Spleen (tissue), 11 donors: ENCODE data around the gene PRAMEF13. TPM values are rescaled to one million over a fixed set of nuclear protein-coding genes. Genes with fewer than 3 reads are reported as not detected.
"Not testable (repeated sequence)": the region's sequence is repeated elsewhere in the genome, so short reads cannot be mapped to it uniquely, and the experiment has no call there.

Experiments used
- DNase-seq: peaks from one replicate; pipeline ENCODE4 v3.0.0-alpha.2; 2020
- H3K27ac ChIP-seq, 8 donors: fragments of 200-600 bp; sonication (generic) in 7 of 8; 1 replicate in 4 of 8; 2 replicates in 4 of 8; pipeline versions ENCODE4 v1.5.0 to v1.8.0; 2016 to 2021; ENCODE audit warnings: inconsistent platforms in 4 of 8, mild to moderate bottlenecking in 4 of 8, moderate library complexity in 1 of 8
- H3K27me3 ChIP-seq, 7 donors: fragments of 200-600 bp; sonication (generic) in 6 of 7; replicated peaks in 1 of 7; 1 replicate in 4 of 7; 2 replicates in 3 of 7; pipeline versions ENCODE4 v1.5.0 to v1.8.0; 2016 to 2021; ENCODE audit warnings: inconsistent platforms in 3 of 7, mild to moderate bottlenecking in 1 of 7
- H3K36me3 ChIP-seq, 6 donors: fragments of 200-600 bp; sonication (generic) in 5 of 6; 1 replicate in 4 of 6; 2 replicates in 2 of 6; pipeline versions ENCODE4 v1.5.0 to v1.8.0; 2016 to 2021; ENCODE audit warnings: inconsistent platforms in 2 of 6
- H3K4me1 ChIP-seq, 6 donors: fragments of 200-600 bp; sonication (generic) in 5 of 6; 1 replicate in 3 of 6; 2 replicates in 3 of 6; pipeline versions ENCODE4 v1.5.0 to v1.8.0; 2016 to 2021; ENCODE audit warnings: inconsistent platforms in 3 of 6
- H3K4me3 ChIP-seq, 8 donors: fragments of 200-600 bp; sonication (generic) in 7 of 8; 1 replicate in 4 of 8; 2 replicates in 4 of 8; pipeline versions ENCODE4 v1.5.0 to v1.8.0; 2016 to 2021; ENCODE audit warnings: inconsistent platforms in 4 of 8, mild to moderate bottlenecking in 4 of 8, moderate library complexity in 2 of 8
- H3K9me3 ChIP-seq, 8 donors: fragments of 200-600 bp; sonication (generic) in 7 of 8; 1 replicate in 4 of 8; 2 replicates in 4 of 8; pipeline versions ENCODE4 v1.5.0 to v1.8.0; 2016 to 2021; ENCODE audit warnings: inconsistent platforms in 4 of 8
- POLR2A ChIP-seq, 3 donors: fragments of 450-650 bp; IDR thresholded peaks; one replicate each; pipeline ENCODE4 v1.5.1; 2017; ENCODE audit warnings: antibody characterized with exemption in 3 of 3, mild to moderate bottlenecking in 1 of 3
- WGBS, 5 donors: extraction: QIAGEN DNeasy Blood & Tissue Kit in 3 of 5; methylation state at CpG; one replicate each; pipeline versions ENCODE4 v1.1.5 to v1.1.7; 2013 to 2018; 5-methylcytosine and 5-hydroxymethylcytosine counted together
- intact Hi-C: fragments of 100-400 bp; cut with DNase I; formaldehyde crosslinking; loops from one replicate; pipeline ENCODE4 v1.15.0; 2023; ENCODE audit warnings: low total_unique reads
- polyA plus RNA-seq, 3 donors: library from polyadenylated mRNA; stranded (reverse); fragments of 200-250 nt; gene quantifications; one replicate each; pipeline ENCODE4 v1.2.1, GENCODE V29; 2013
- total RNA-seq, 7 donors: library from RNA; depleted of rRNA in 3 of 7; stranded (reverse); fragments of >200 nt in 3 of 7; fragmentation: NEBNext Ultra II Directional in 4 of 7; extraction: Animal tissue kit (Norgen Biotek cat#: 25700) in 4 of 7; gene quantifications; one replicate each; pipeline versions ENCODE4 v1.1.0 to v1.2.1, GENCODE V29; 2016 to 2021
- TF ChIP-seq, protein P1 (sequence below), 11 experiments: fragments of 200-600 bp in 7 of 11; fragments of 450-650 bp in 4 of 11; sonication (generic) in 4 of 11; IDR thresholded peaks in 8 of 11; conservative IDR thresholded peaks in 3 of 11; 1 replicate in 7 of 11; 2 replicates in 4 of 11; pipeline versions ENCODE4 v1.4.0 to v1.8.0; 2016 to 2021; ENCODE audit warnings: antibody characterized with exemption in 11 of 11, inconsistent platforms in 4 of 11, mild to moderate bottlenecking in 1 of 11
- donor health status: healthy with polysubstance abuse.
- donor health status: DM: no; HTN: no; CAD: no; lungs with moderate emphysema.
- donor health status: DM: no; HTN: no; CAD: no.
- donor health status: Bipolar disorder and iron deficiency.
- donor health status: healthy.
- donor health status: DM: no; HTN: no; CAD: no.
- donor health status: DM: yes; HTN: yes; CAD: no.

PRAMEF13 gene
- total and polyA plus RNA-seq, 10 donors, result not detected

- peak; percentile 20 for DNase-seq
- H3K4me3 ChIP-seq, H3K27ac ChIP-seq, intact Hi-C loops, H3K9me3 ChIP-seq, H3K36me3 ChIP-seq, H3K4me1 ChIP-seq: not testable (repeated sequence)
- WGBS, 5 donors, result 73 to 86% (median 83%) methylated on average over 2 of the region's 2 CpGs
- peaks cover 0 to 31% (median 0%) of the 10 kb centered on the region in 7 donors for H3K27me3 ChIP-seq
These were observed 29.4 kb upstream of the PRAMEF13 start for GRCh38 chr1:13230601-13231000.

GRCh38 chr1:13230096-13230495 is 28.9 kb upstream of the PRAMEF13 start:
- WGBS, 5 donors, result 74 to 85% (median 78%) methylated on average over 5 of the region's 5 CpGs
- H3K27ac ChIP-seq, intact Hi-C loops, H3K9me3 ChIP-seq, H3K4me3 ChIP-seq, H3K4me1 ChIP-seq, H3K36me3 ChIP-seq: not testable (repeated sequence)
- peak; percentile 8 for DNase-seq
- H3K27me3 ChIP-seq, result peaks cover 0 to 31% (median 0%) of the 10 kb centered on the region in 7 donors

DNA sequence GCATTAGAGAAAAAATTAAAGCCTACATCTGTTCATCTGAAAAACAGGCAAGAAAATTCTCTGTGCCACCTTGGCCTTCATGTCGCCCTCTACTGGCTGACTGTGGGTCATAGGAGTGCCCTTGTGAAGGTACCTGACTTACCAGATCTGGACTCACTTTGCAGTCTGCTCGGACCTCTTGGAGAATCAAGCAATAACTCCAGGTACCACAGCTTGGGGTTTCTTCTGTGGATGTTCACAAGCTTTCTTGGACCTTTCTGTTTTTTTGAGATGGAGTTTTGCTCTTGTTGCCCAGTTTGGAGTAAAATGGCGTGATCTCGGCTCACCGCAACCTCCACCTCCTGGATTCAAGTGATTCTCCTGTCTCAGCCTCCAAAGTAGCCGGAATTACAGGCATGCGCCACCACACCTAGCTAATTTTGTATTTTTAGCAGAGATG is 27.2 kb upstream of the PRAMEF13 start:
- DNase-seq, result peak; percentile 39
- TF ChIP-seq, protein P1, sequence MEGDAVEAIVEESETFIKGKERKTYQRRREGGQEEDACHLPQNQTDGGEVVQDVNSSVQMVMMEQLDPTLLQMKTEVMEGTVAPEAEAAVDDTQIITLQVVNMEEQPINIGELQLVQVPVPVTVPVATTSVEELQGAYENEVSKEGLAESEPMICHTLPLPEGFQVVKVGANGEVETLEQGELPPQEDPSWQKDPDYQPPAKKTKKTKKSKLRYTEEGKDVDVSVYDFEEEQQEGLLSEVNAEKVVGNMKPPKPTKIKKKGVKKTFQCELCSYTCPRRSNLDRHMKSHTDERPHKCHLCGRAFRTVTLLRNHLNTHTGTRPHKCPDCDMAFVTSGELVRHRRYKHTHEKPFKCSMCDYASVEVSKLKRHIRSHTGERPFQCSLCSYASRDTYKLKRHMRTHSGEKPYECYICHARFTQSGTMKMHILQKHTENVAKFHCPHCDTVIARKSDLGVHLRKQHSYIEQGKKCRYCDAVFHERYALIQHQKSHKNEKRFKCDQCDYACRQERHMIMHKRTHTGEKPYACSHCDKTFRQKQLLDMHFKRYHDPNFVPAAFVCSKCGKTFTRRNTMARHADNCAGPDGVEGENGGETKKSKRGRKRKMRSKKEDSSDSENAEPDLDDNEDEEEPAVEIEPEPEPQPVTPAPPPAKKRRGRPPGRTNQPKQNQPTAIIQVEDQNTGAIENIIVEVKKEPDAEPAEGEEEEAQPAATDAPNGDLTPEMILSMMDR (IDR thresholded peaks at IDR 0.05 in 8 of 11, conservative IDR thresholded peaks at IDR 0.05 in 3 of 11), result peak in 6 of 11 experiments; percentile 14 to 57 (median 38)
- no peak for TF ChIP-seq POLR2A (IDR thresholded peaks at IDR 0.05)
- H3K27ac ChIP-seq, result no peak overlapping the region
- WGBS, 5 donors, result 71 to 80% (median 74%) methylated on average over 7 of the region's 7 CpGs
- H3K36me3 ChIP-seq, result no peaks in the 10 kb centered on the region
- intact Hi-C loops, result no loop called here
- H3K27me3 ChIP-seq, result peaks cover 0 to 36% (median 0%) of the 10 kb centered on the region in 7 donors
- no peak overlapping the region for H3K4me3 ChIP-seq
- H3K9me3 ChIP-seq, result no peaks in the 10 kb centered on the region
- no peaks in the 10 kb centered on the region for H3K4me1 ChIP-seq

GRCh38 chr1:13227271-13228055 is 26.3 kb upstream of the PRAMEF13 start:
- WGBS, 5 donors, result 82 to 90% (median 88%) methylated on average over 8 of the region's 8 CpGs
- H3K4me3 ChIP-seq, H3K9me3 ChIP-seq, H3K36me3 ChIP-seq, H3K27ac ChIP-seq, intact Hi-C loops, H3K4me1 ChIP-seq: not testable (repeated sequence)
- peak; percentile 33 for DNase-seq
- H3K27me3 ChIP-seq, result peaks cover 0 to 28% (median 0%) of the 10 kb centered on the region in 7 donors

- H3K36me3 ChIP-seq, H3K27ac ChIP-seq, H3K4me1 ChIP-seq, H3K9me3 ChIP-seq, intact Hi-C loops, H3K4me3 ChIP-seq: not testable (repeated sequence)
- H3K27me3 ChIP-seq, result peaks cover 0 to 14% (median 0%) of the 10 kb centered on the region in 7 donors
- WGBS, 5 donors, result 61 to 81% (median 77%) methylated on average over 8 to 9 of the region's 9 CpGs
- DNase-seq, result peak; percentile 45
These were observed 24.5 kb upstream of the PRAMEF13 start, which contains the start of gene PRAMEF18 for GRCh38 chr1:13225675-13226204. Gene PRAMEF18 (minus strand): TSS chr1:13226154. CDS start chr1:13226106, 48 bp downstream.

GRCh38 chr1:13224480-13225060 is 23.4 kb upstream of the PRAMEF13 start:
- intact Hi-C loops, result no loop called here
- Histone ChIP-seq H3K27ac (no peak overlapping the region), H3K4me1 (no peaks in the 10 kb centered on the region), H3K27me3 (peaks cover 0 to 7% (median 0%) of the 10 kb centered on the region in 7 donors), H3K4me3 (no peak overlapping the region), H3K36me3 (no peaks in the 10 kb centered on the region), H3K9me3 (no peaks in the 10 kb centered on the region)
- no peak for TF ChIP-seq POLR2A (IDR thresholded peaks at IDR 0.05)
- 79 to 88% (median 83%) methylated on average over 5 of the region's 5 CpGs for WGBS, 5 donors
- peak; percentile 27 for DNase-seq

- DNase-seq, H3K9me3 ChIP-seq, intact Hi-C loops, H3K27me3 ChIP-seq, H3K27ac ChIP-seq, H3K4me3 ChIP-seq, H3K4me1 ChIP-seq, H3K36me3 ChIP-seq: not testable (repeated sequence)
- no CpG with 5 or more reads among the region's 4 CpGs for WGBS, 5 donors
These were observed 21.6 kb upstream of the PRAMEF13 start for GRCh38 chr1:13222788-13223187.

GRCh38 chr1:13219203-13219602 is 18.0 kb upstream of the PRAMEF13 start:
- DNase-seq, H3K4me1 ChIP-seq, H3K4me3 ChIP-seq, H3K9me3 ChIP-seq, H3K27me3 ChIP-seq, intact Hi-C loops, H3K27ac ChIP-seq, H3K36me3 ChIP-seq: not testable (repeated sequence)
- no CpG with 5 or more reads among the region's 3 CpGs for WGBS, 5 donors

- no CpG with 5 or more reads among the region's 7 CpGs for WGBS, 5 donors
- intact Hi-C loops, result not testable (repeated sequence)
These were observed 15.4 kb upstream of the PRAMEF13 start for GRCh38 chr1:13216619-13217018.

GRCh38 chr1:13208712-13209111 is 7.5 kb upstream of the PRAMEF13 start:
- DNase-seq, H3K27me3 ChIP-seq, H3K4me1 ChIP-seq, H3K36me3 ChIP-seq, H3K27ac ChIP-seq, H3K9me3 ChIP-seq, intact Hi-C loops, H3K4me3 ChIP-seq: not testable (repeated sequence)
- no CpG with 5 or more reads among the region's 9 CpGs for WGBS, 5 donors

More at GRCh38 chr1:13216619-13217018, 15.4 kb upstream of the PRAMEF13 start:
- H3K36me3 ChIP-seq, H3K27ac ChIP-seq, H3K27me3 ChIP-seq, H3K9me3 ChIP-seq, H3K4me1 ChIP-seq, DNase-seq, H3K4me3 ChIP-seq: not testable (repeated sequence)
